Measurements from ENCODE around the gene HIKESHI.

DNA sequence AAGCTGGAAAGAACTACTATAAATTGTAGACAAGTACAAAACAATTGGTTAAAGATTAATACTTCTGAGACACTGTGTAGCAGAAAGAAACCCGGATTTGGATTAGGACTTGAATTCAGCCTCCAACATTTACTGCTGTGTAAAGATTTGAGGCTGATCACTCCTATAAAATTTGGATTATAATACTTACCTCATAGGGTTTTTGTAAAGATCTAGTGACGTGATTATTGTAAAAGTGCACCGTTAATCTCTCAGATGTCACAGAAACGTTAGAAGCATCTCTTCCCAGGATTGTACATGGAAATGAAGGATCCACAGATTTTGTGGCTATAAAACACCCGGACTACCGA is 323 bp upstream of the HIKESHI start:
- TF ChIP-seq, protein P1, sequence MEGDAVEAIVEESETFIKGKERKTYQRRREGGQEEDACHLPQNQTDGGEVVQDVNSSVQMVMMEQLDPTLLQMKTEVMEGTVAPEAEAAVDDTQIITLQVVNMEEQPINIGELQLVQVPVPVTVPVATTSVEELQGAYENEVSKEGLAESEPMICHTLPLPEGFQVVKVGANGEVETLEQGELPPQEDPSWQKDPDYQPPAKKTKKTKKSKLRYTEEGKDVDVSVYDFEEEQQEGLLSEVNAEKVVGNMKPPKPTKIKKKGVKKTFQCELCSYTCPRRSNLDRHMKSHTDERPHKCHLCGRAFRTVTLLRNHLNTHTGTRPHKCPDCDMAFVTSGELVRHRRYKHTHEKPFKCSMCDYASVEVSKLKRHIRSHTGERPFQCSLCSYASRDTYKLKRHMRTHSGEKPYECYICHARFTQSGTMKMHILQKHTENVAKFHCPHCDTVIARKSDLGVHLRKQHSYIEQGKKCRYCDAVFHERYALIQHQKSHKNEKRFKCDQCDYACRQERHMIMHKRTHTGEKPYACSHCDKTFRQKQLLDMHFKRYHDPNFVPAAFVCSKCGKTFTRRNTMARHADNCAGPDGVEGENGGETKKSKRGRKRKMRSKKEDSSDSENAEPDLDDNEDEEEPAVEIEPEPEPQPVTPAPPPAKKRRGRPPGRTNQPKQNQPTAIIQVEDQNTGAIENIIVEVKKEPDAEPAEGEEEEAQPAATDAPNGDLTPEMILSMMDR (IDR thresholded peaks at IDR 0.05; ENCODE audit: low read length): no peak
- no peak for TF ChIP-seq EZH2 (IDR thresholded peaks at IDR 0.05; ENCODE audit: borderline replicate concordance, low read length)
